IMR-90 (cell line): ENCODE data around the gene PXT1. TPM values are rescaled to one million over a fixed set of nuclear protein-coding genes. Genes with fewer than 3 reads are reported as not detected.

Experiments
- ATAC-seq: fragments of 200-7000 bp; cut with Tn5 transposase; 2 replicates; pipeline ENCODE4 v1.9.1; 2020; ENCODE audit warnings: low read depth, mild to moderate bottlenecking, moderate library complexity
- BruUV-seq: library from RNA; stranded (reverse); fragments of 400-500 nt; replicated peaks from 2 replicates; lab custom pipeline; 2021; lab: Mats Ljungman, UMichigan
- CTCF ChIA-PET: fragments of 300-600 bp; formaldehyde crosslinking; extraction: SDS; loops from one replicate; lab custom pipeline; 2021; ENCODE audit warnings: antibody characterized with exemption; lab: Yijun Ruan, JAX
- POLR2A ChIA-PET: fragments of 300-600 bp; sonication (Branson Sonifier 250); formaldehyde crosslinking; loops from one replicate; lab custom pipeline; 2022; ENCODE audit warnings: antibody characterized with exemption; ENCODE audit not compliant: unreplicated experiment; lab: Charles Lee
- DNase-seq: peaks from one replicate; pipeline ENCODE4 v3.0.0; 2013
- H2AFZ ChIP-seq: replicated peaks from 2 replicates; pipeline ENCODE3; 2013; ENCODE audit warnings: low read length, mild to moderate bottlenecking; ENCODE audit not compliant: poor library complexity
- H2AK5ac ChIP-seq: 2 replicates; pipeline ENCODE4 v1.6.1; 2013; ENCODE audit warnings: low read depth, low read length, inconsistent platforms
- H2AK9ac ChIP-seq: replicated peaks from 2 replicates; pipeline ENCODE3; 2013; ENCODE audit warnings: mild to moderate bottlenecking, low read depth, low read length, moderate library complexity; ENCODE audit not compliant: poor library complexity
- H2BK120ac ChIP-seq: 2 replicates; pipeline ENCODE4 v1.6.1; 2013; ENCODE audit warnings: low read depth, low read length, inconsistent platforms
- H2BK15ac ChIP-seq: 3 replicates; pipeline ENCODE4 v1.6.1; 2013; ENCODE audit warnings: low read depth, low read length, inconsistent platforms
- H2BK20ac ChIP-seq: 2 replicates; pipeline ENCODE4 v1.6.1; 2013; ENCODE audit warnings: low read depth, mild to moderate bottlenecking, inconsistent platforms, low read length, moderate library complexity
- H2BK5ac ChIP-seq: 2 replicates; pipeline ENCODE4 v1.6.1; 2013; ENCODE audit warnings: mild to moderate bottlenecking, low read depth, low read length, inconsistent platforms; ENCODE audit not compliant: poor library complexity, severe bottlenecking
- H3K14ac ChIP-seq: replicated peaks from 2 replicates; pipeline ENCODE4 v1.6.1; 2013; ENCODE audit warnings: low read depth, low read length, inconsistent platforms
- H3K18ac ChIP-seq: 2 replicates; pipeline ENCODE4 v1.6.1; 2013; ENCODE audit warnings: low read depth, low read length, control low read depth
- H3K23ac ChIP-seq: 2 replicates; pipeline ENCODE4 v1.6.1; 2013; ENCODE audit warnings: low read depth, low read length, inconsistent platforms
- H3K27ac ChIP-seq: 2 replicates; pipeline ENCODE4 v1.5.1; 2013; ENCODE audit warnings: mild to moderate bottlenecking, control low read depth, low read length; ENCODE audit not compliant: insufficient read depth
- H3K27me3 ChIP-seq: 2 replicates; pipeline ENCODE4 v1.6.1; 2013; ENCODE audit warnings: low read length; ENCODE audit not compliant: control insufficient read depth, insufficient read depth
- H3K36me3 ChIP-seq: 2 replicates; pipeline ENCODE4 v1.6.1; 2013; ENCODE audit warnings: low read length, mixed read lengths; ENCODE audit not compliant: control insufficient read depth, insufficient read depth
- H3K4ac ChIP-seq: 2 replicates; pipeline ENCODE4 v1.6.1; 2013; ENCODE audit warnings: low read depth, low read length, inconsistent platforms
- H3K4me1 ChIP-seq: 2 replicates; pipeline ENCODE4 v1.6.1; 2013; ENCODE audit warnings: low read length, mixed read lengths; ENCODE audit not compliant: control insufficient read depth, insufficient read depth
- H3K4me2 ChIP-seq: 2 replicates; pipeline ENCODE4 v1.6.1; 2013; ENCODE audit warnings: low read depth, mild to moderate bottlenecking, control low read depth, low read length, moderate library complexity
- H3K4me3 ChIP-seq: 2 replicates; pipeline ENCODE4 v1.5.1; 2013; ENCODE audit warnings: low read depth, mild to moderate bottlenecking, control low read depth, low read length, moderate library complexity; ENCODE audit not compliant: insufficient read depth
- H3K56ac ChIP-seq: 2 replicates; pipeline ENCODE4 v1.6.1; 2013; ENCODE audit warnings: low read length, inconsistent platforms; ENCODE audit not compliant: insufficient read depth; ENCODE audit errors: extremely low read depth
- H3K79me1 ChIP-seq, 2 experiments: 2 replicates each; pipeline ENCODE4 v1.6.1; 2013; ENCODE audit warnings: low read length in 2 of 2, inconsistent platforms in 1 of 2, low read depth in 1 of 2
- H3K9ac ChIP-seq: 2 replicates; pipeline ENCODE4 v1.6.1; 2013; ENCODE audit warnings: low read depth, low read length, control low read depth
- H3K9me1 ChIP-seq: 2 replicates; pipeline ENCODE4 v1.6.1; 2013; ENCODE audit warnings: low read length, inconsistent platforms; ENCODE audit not compliant: insufficient read depth
- H3K9me3 ChIP-seq: 2 replicates; pipeline ENCODE4 v1.6.1; 2013; ENCODE audit warnings: low read length; ENCODE audit not compliant: control insufficient read depth, insufficient read depth
- H4K20me1 ChIP-seq: 2 replicates; pipeline ENCODE4 v1.6.1; 2013; ENCODE audit warnings: low read length, inconsistent platforms; ENCODE audit not compliant: insufficient read depth
- H4K5ac ChIP-seq: 2 replicates; pipeline ENCODE4 v1.6.1; 2013; ENCODE audit warnings: mild to moderate bottlenecking, low read depth, low read length, control low read depth
- H4K8ac ChIP-seq, 2 experiments: 2 replicates each; pipeline ENCODE4 v1.6.1; 2013; ENCODE audit warnings: low read depth in 2 of 2, low read length in 2 of 2, control low read depth in 1 of 2, inconsistent platforms in 1 of 2
- H4K91ac ChIP-seq: 2 replicates; pipeline ENCODE4 v1.6.1; 2013; ENCODE audit warnings: low read depth, low read length, inconsistent platforms; ENCODE audit not compliant: insufficient read depth
- CHD1 ChIP-seq: IDR thresholded peaks from 2 replicates; pipeline ENCODE4 v1.6.1; 2012; ENCODE audit warnings: low read depth, low read length, improper control_type of control experiment
- CTCF ChIP-seq: conservative IDR thresholded peaks from 2 replicates; pipeline ENCODE4 v1.5.1; 2012; ENCODE audit warnings: mild to moderate bottlenecking, low read depth, low read length, improper control_type of control experiment
- SMC3 ChIP-seq: fragments of 150-350 bp; IDR thresholded peaks from 2 replicates; pipeline ENCODE4 v1.6.1; 2016; ENCODE audit warnings: low read depth, mild to moderate bottlenecking, antibody characterized with exemption, low read length, moderate library complexity
- WGBS, 2 experiments: methylation state at CpG; one replicate each; pipeline versions ENCODE4 v1.1.5 to v1.1.7; 2013; ENCODE audit warnings: missing lambda C conversion rate in 2 of 2; ENCODE audit not compliant: insufficient read length in 1 of 2; ENCODE audit errors: extremely low coverage in 2 of 2; 5-methylcytosine and 5-hydroxymethylcytosine counted together
- dilution Hi-C: fragments of 300-500 bp; cut with HindIII; formaldehyde crosslinking; loops from one replicate; pipeline ENCODE4 v1.14.3; 2018; ENCODE audit warnings: low sequenced_read_pairs; ENCODE audit not compliant: unreplicated experiment
- in situ Hi-C: fragments of 300-500 bp; cut with MboI; formaldehyde crosslinking; loops from 3 replicates; pipeline ENCODE4 v1.14.3; 2019; ENCODE audit warnings: low sequenced_read_pairs, inconsistent platforms, mixed read lengths
- intact Hi-C: fragments of 100-400 bp; cut with micrococcal nuclease; formaldehyde crosslinking; loops from 2 replicates; pipeline ENCODE4 v1.10.0; 2022
- polyA plus RNA-seq, 3 experiments: library from polyadenylated mRNA; depleted of rRNA; stranded (reverse); fragments of >200 nt; gene quantifications; 2 replicates each; pipeline ENCODE4 v1.2.3, GENCODE V29; 2012; ENCODE audit warnings: low replicate concordance in 1 of 3
- total RNA-seq: library from RNA; depleted of rRNA; stranded (reverse); fragments of >200 nt; gene quantifications from 2 replicates; pipeline ENCODE4 v1.2.3, GENCODE V29; 2012

The PXT1 gene
- total and polyA plus RNA-seq, 2 of the 4 experiments (the other 2 are of a cell fraction), result not detected

- Histone ChIP-seq H3K4ac (no peak overlapping the region; the same call in 1 of the 2 replicates), H2BK15ac (0 out of 3 replicates have a peak overlapping the region, but pooled peaks have one; percentile 2), H3K9ac (no peak overlapping the region), H4K20me1 (no peaks in the 10 kb centered on the region), H4K91ac (no peak overlapping the region), H4K8ac (no peak overlapping the region), H3K36me3 (no peaks in the 10 kb centered on the region), H3K56ac (no peak overlapping the region), H3K9me1 (peaks cover 6% of the 10 kb centered on the region; the same call in 1 of the 2 replicates), H2AK9ac (no peak overlapping the region), H3K4me2 (no peak overlapping the region), H4K5ac (no peak overlapping the region), H3K4me3 (no peak overlapping the region), H3K14ac (no peak overlapping the region), H2AK5ac (no peak overlapping the region), H3K79me1 (peaks cover 5 to 7% of the 10 kb centered on the region in 2 experiments; a peak in 3 of 4 replicates), H3K4me1 (peaks cover 12% of the 10 kb centered on the region), H2AFZ (no peak overlapping the region), H3K18ac (no peak overlapping the region), H2BK20ac (no peak overlapping the region), H3K27me3 (no peaks in the 10 kb centered on the region), H3K27ac (no peak overlapping the region), H3K23ac (no peak overlapping the region), H3K9me3 (no peaks in the 10 kb centered on the region), H2BK120ac (peak overlapping the region; percentile 57; the same call in 1 of the 2 replicates), H2BK5ac (no peak overlapping the region)
- dilution Hi-C loops, result no loop called here
- DNase-seq (no peak), ATAC-seq (no peak)
- WGBS, 2 experiments, result no CpG with 5 or more reads among the region's 4 CpGs
- POLR2A ChIA-PET, result no interaction called here
- TF ChIP-seq SMC3 (0 out of 2 replicates have a peak, but pooled peaks have one; percentile 12), CTCF (peak; percentile 25; the same call in 1 of the 2 replicates), CHD1 (no peak)
- CTCF ChIA-PET, result interaction anchor here (1.3 kb wide), 1 partner anchor 13 kb away, joined by 3 read pairs; no protein-coding TSS in a partner anchor
- BruUV-seq, result no TSS peak
- intact Hi-C loops, result no loop called here
- in situ Hi-C loops, result no loop called here
Observed at GRCh38 chr6:36428911-36429310, 13.7 kb downstream of the PXT1 start.
